ENCODE data around the gene CDHR4.

CDHR4 gene

DNA sequence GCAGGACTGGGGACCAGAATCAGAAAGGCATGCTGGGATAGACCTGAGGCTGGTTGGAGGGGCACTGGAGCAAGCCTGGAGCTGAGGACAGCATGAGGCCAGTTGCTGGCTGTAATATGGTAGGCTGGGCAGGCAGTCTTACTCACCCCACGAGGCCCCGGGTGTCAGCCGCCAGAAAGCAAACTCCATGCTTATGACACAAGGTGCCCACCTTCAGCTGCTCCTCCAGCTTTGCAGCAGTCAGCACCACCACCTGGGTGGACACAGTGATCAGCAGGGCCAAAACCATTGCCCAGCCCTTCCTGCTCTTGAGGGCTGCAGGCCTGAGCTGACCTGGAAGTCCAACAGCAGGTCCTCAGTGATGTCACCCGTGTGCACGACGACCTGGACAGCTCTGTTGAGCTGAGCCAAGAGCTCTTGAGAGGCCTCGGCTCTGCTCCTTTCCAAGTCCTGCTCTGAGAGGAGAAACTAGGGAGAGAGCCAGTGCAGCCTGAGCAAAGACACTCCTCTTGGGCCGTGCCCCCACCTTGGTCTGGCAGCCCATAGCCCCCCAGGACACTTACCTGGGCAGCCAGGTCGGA lies 13.3 kb upstream of the CDHR4 start:
- in situ Hi-C loops (cut with HindIII; ENCODE audit: low pct_unique_long_range_greater_than_20kb, low sequenced_read_pairs) = no loop called here
- DNase-seq (ENCODE audit: low read depth in 1 of 2, low spot score in 1 of 2) = no peak
- TF ChIP-seq JUND (IDR thresholded peaks at IDR 0.05; ENCODE audit: low read depth) = no peak

DNA sequence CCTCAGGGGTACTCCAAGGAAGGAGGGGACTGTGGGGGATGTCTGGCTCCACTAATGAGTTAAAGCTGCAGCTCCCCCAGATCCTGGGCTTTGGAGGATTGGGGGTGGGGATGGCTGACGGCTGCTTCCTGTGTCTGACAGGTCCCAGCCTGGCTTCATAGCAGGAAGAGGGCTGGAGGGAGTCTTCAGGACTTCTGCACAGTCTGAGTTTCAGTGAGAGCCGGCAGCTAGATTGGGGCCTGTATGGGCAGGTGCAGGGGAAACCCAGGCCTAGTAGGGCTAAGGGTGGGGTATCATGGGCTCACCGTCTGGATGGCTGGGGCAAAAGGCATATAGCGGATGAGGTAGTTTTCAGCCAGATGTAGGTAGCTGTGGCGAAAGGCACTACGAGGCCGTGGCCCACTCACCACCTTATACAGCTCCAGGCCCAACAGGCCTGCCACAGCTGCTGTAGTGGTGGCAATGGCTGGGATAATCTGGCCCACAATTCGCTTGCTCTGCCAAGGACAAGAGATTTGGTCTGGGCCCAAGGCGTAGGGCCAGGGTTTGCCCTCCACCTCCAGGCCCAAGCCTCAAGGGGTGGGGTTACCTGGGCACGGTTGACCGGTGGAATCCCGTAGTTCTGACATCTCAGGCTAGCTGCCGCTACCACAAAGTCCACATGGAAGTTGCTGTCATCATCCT lies 7.9 kb upstream of the CDHR4 start:
- in situ Hi-C loops (cut with HindIII; ENCODE audit: low pct_unique_long_range_greater_than_20kb, low sequenced_read_pairs) = no loop called here
- no peak for TF ChIP-seq JUND (IDR thresholded peaks at IDR 0.05; ENCODE audit: low read depth)
- DNase-seq (ENCODE audit: low read depth in 1 of 2, low spot score in 1 of 2) = no peak

DNA sequence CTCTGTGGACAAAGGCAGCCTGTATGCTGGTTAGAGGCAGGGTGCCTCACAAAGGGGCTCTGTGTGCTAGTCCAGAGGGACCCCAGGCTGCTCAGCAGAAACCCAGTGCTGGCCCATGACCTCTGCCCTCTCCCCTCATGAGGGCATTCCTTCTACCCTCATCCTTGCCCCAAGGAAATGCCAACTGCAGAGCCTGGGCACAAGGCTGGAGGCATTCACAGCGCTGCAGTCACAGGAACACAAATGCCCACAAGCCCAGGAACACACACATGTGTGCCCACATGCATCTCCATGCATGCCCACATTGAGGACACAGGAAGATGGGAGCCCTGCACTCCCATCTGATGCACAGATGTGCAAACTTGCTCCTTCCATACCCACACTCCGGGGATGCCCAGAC lies 7.2 kb upstream of the CDHR4 start:
- in situ Hi-C loops (cut with HindIII; ENCODE audit: low pct_unique_long_range_greater_than_20kb, low sequenced_read_pairs) = no loop called here
- no peak for DNase-seq (ENCODE audit: low read depth in 1 of 2, low spot score in 1 of 2)
- no peak for TF ChIP-seq JUND (IDR thresholded peaks at IDR 0.05; ENCODE audit: low read depth)

GRCh38 chr3:49805897-49806701 lies 6.4 kb upstream of the CDHR4 start:
- no peak for DNase-seq (ENCODE audit: low read depth in 1 of 2, low spot score in 1 of 2)
- TF ChIP-seq JUND (IDR thresholded peaks at IDR 0.05; ENCODE audit: low read depth) = no peak
- in situ Hi-C loops (cut with HindIII; ENCODE audit: low pct_unique_long_range_greater_than_20kb, low sequenced_read_pairs) = no loop called here

GRCh38 chr3:49805367-49805782 lies 5.7 kb upstream of the CDHR4 start:
- TF ChIP-seq JUND (IDR thresholded peaks at IDR 0.05; ENCODE audit: low read depth) = no peak
- in situ Hi-C loops (cut with HindIII; ENCODE audit: low pct_unique_long_range_greater_than_20kb, low sequenced_read_pairs) = no loop called here
- DNase-seq (ENCODE audit: low read depth in 1 of 2, low spot score in 1 of 2) = peak in 1 of 2 experiments; percentile 52

DNA sequence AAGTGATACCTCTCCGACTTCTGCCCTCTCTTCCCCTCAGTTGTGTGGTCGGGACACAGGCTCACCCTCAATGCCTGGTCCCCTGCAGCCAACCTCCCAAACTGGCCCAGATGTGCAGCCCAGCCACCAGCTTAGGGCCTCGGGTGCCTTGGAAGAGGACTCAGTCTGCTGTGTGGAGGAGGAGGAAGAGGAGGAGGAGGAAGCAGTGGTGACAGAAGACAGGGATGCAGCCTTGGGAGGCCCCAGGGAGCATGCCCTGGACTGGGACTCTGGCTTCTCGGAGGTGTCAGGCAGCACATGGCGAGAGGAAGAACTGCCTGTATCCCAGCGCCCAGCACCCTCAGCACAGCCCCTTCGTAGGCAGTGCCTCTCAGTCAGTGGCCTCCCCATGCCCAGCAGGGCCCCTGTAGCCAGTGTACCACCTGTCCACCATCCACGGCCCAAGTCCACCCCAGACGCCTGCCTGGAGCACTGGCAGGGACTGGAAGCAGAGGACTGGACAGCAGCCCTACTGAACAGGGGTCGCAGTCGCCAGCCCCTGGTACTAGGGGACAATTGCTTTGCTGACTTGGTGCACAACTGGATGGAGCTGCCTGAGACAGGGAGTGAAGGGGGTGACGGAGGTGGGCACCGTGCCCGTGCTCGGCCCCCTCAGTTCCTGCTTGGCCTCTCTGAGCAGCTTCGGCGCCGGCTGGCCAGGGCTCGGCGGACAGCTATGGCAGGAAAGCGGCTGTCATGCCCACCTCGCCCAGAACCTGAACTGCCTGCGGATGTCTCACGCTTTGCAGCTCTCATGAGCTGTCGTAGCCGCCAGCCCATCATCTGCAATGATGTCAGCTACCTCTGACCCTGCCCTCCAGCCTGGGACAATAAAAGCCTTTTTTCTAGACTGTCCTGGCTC lies 4.7 kb upstream of the CDHR4 start:
- in situ Hi-C loops (cut with HindIII; ENCODE audit: low pct_unique_long_range_greater_than_20kb, low sequenced_read_pairs) = no loop called here
- no peak for DNase-seq (ENCODE audit: low read depth in 1 of 2, low spot score in 1 of 2)
- TF ChIP-seq JUND (IDR thresholded peaks at IDR 0.05; ENCODE audit: low read depth) = no peak

- no peak for TF ChIP-seq JUND (IDR thresholded peaks at IDR 0.05; ENCODE audit: low read depth)
- no peak for DNase-seq (ENCODE audit: low read depth in 1 of 2, low spot score in 1 of 2)
- in situ Hi-C loops (cut with HindIII; ENCODE audit: low pct_unique_long_range_greater_than_20kb, low sequenced_read_pairs) = no loop called here
Measured at GRCh38 chr3:49803465-49804140, 3.9 kb upstream of the CDHR4 start.

- in situ Hi-C loops (cut with HindIII; ENCODE audit: low pct_unique_long_range_greater_than_20kb, low sequenced_read_pairs) = no loop called here
- TF ChIP-seq JUND (IDR thresholded peaks at IDR 0.05; ENCODE audit: low read depth) = no peak
- peak; percentile 80 for DNase-seq (ENCODE audit: low read depth in 1 of 2, low spot score in 1 of 2)
Measured at GRCh38 chr3:49802719-49803464, 3.2 kb upstream of the CDHR4 start, which contains the start of gene INKA1. Gene INKA1, plus strand, starts transcription at chr3:49803261. Its CDS starts 132 bp downstream, at chr3:49803393.

DNA sequence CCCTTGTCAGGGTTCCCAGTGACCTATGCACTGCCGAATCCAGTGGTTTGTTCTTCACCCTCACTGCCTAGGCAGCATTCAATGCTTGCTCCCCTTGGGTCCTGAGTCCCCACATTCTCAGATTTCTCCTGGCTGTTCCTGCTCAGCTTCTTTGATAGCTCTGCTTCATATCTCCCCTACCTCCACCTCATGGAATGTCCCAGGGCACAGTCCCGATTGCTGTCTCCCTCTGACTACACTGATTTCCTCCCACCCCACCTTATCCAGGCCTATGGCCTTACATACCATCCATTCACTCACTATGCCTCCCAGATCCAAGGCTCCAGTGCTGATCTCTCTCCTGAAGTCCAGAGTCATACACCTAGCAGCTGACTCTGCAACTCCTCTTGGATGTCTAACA lies 1.5 kb upstream of the CDHR4 start:
- in situ Hi-C loops (cut with HindIII; ENCODE audit: low pct_unique_long_range_greater_than_20kb, low sequenced_read_pairs) = no loop called here
- no peak for TF ChIP-seq JUND (IDR thresholded peaks at IDR 0.05; ENCODE audit: low read depth)

DNA sequence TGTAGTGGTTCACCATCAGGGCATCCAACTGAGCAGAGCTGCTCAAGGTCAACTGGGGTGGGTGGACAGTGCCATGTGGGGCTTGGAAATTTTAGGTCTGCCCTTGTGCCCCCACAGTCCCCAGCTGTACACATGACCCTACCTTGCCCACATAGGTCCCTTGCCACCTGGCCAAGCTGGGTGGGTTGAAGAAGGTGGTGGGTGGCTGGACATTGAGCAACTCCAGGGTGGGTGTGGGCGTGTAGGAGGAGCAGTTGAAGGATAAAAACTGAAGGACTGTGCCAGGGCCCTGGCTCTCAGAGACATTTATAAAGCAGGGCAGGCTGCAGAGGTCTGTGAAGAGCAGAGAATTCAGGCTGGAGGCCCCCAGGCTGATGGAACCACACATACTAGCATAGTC lies 568 bp downstream of the CDHR4 start:
- DNase-seq (ENCODE audit: low read depth in 1 of 2, low spot score in 1 of 2) = no peak
- no peak for TF ChIP-seq JUND (IDR thresholded peaks at IDR 0.05; ENCODE audit: low read depth)
- in situ Hi-C loops (cut with HindIII; ENCODE audit: low pct_unique_long_range_greater_than_20kb, low sequenced_read_pairs) = no loop called here

More for the DNA sequence above, 1.5 kb upstream of the CDHR4 start:
- DNase-seq (ENCODE audit: low read depth in 1 of 2, low spot score in 1 of 2) = no peak
